ENCODE results near the gene SOX9. TPM values are rescaled to one million over a fixed set of nuclear protein-coding genes. Genes with fewer than 3 reads are reported as not detected.
A peak's percentile ranks its signal among the peaks of the same experiment; 100 is the strongest.

SOX9 gene
- total and polyA plus RNA-seq, 2 experiments from 2014 or later, result 1.1 to 4.3 TPM

DNA sequence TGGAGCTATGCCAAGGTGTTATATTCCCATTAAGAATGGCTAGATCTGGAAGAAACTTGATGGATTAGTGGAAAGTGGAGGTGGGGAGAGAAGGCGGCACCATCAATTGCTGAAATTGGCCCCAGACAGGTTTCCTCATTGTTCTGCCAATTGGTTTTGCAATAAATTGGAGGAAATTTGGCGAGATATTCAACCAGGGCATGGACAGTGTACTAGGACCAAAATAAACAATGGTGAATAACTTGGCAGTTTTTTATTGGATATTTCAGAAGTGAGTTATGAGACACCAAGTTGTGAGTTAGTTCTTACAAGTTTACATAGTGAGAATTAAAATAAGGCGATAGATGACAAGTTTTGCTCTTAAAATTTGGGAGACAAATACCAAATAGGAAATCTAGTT, 41.1 kb upstream of the SOX9 start:
- no peak for DNase-seq (ENCODE audit: low read depth in 1 of 2, low spot score in 1 of 2)
- no peaks in the 10 kb centered on the region for H3K4me1 ChIP-seq (ENCODE audit: low read depth)
- H3K27me3 ChIP-seq, result no peaks in the 10 kb centered on the region
- no peak overlapping the region for H3K4me3 ChIP-seq
- no peak for TF ChIP-seq CTCF (IDR thresholded peaks at IDR 0.05; ENCODE audit: low read depth, low read length)
- no peaks in the 10 kb centered on the region for H3K9me3 ChIP-seq (ENCODE audit: low read depth)
- H3K27ac ChIP-seq, result no peak overlapping the region
- H3K36me3 ChIP-seq, result no peaks in the 10 kb centered on the region

- DNase-seq (ENCODE audit: low read depth in 1 of 2, low spot score in 1 of 2), result no peak
- Histone ChIP-seq H3K27me3 (no peaks in the 10 kb centered on the region), H3K4me1 (ENCODE audit: low read depth) (no peaks in the 10 kb centered on the region), H3K36me3 (no peaks in the 10 kb centered on the region), H3K4me3 (no peak overlapping the region), H3K9me3 (ENCODE audit: low read depth) (no peaks in the 10 kb centered on the region), H3K27ac (no peak overlapping the region)
- no peak for TF ChIP-seq CTCF (IDR thresholded peaks at IDR 0.05; ENCODE audit: low read depth, low read length)
These were observed 32.9 kb upstream of the SOX9 start for GRCh38 chr17:72087876-72088275.

- H3K27me3 ChIP-seq, result no peaks in the 10 kb centered on the region
- H3K27ac ChIP-seq, result no peak overlapping the region
- H3K9me3 ChIP-seq (ENCODE audit: low read depth), result no peaks in the 10 kb centered on the region
- TF ChIP-seq CTCF (IDR thresholded peaks at IDR 0.05; ENCODE audit: low read depth, low read length), result no peak
- H3K36me3 ChIP-seq, result no peaks in the 10 kb centered on the region
- no peak overlapping the region for H3K4me3 ChIP-seq
- H3K4me1 ChIP-seq (ENCODE audit: low read depth), result no peaks in the 10 kb centered on the region
- no peak for DNase-seq (ENCODE audit: low read depth in 1 of 2, low spot score in 1 of 2)
These were observed 31.3 kb upstream of the SOX9 start for GRCh38 chr17:72089453-72089987.

GRCh38 chr17:72090108-72090507, 30.7 kb upstream of the SOX9 start:
- no peak overlapping the region for H3K4me3 ChIP-seq
- DNase-seq (ENCODE audit: low read depth in 1 of 2, low spot score in 1 of 2), result peak in 1 of 2 donors; percentile 28
- H3K27me3 ChIP-seq, result no peaks in the 10 kb centered on the region
- TF ChIP-seq CTCF (IDR thresholded peaks at IDR 0.05; ENCODE audit: low read depth, low read length), result no peak
- H3K27ac ChIP-seq, result no peak overlapping the region
- H3K9me3 ChIP-seq (ENCODE audit: low read depth), result no peaks in the 10 kb centered on the region
- H3K4me1 ChIP-seq (ENCODE audit: low read depth), result no peaks in the 10 kb centered on the region
- H3K36me3 ChIP-seq, result no peaks in the 10 kb centered on the region

- no peak overlapping the region for H3K27ac ChIP-seq
- TF ChIP-seq CTCF (IDR thresholded peaks at IDR 0.05; ENCODE audit: low read depth, low read length), result no peak
These were observed 28.0 kb upstream of the SOX9 start for GRCh38 chr17:72092710-72093322.

More at GRCh38 chr17:72092710-72093322, 28.0 kb upstream of the SOX9 start:
- Histone ChIP-seq H3K4me3 (no peak overlapping the region), H3K4me1 (ENCODE audit: low read depth) (no peaks in the 10 kb centered on the region), H3K36me3 (no peaks in the 10 kb centered on the region), H3K27me3 (no peaks in the 10 kb centered on the region), H3K9me3 (ENCODE audit: low read depth) (no peaks in the 10 kb centered on the region)
- DNase-seq (ENCODE audit: low read depth in 1 of 2, low spot score in 1 of 2), result no peak

Measured in cardiac muscle cell (in vitro differentiated cells and primary cell).